KG1 (cell line): ENCODE data around the gene SPATA17.
"Not testable (repeated sequence)": the region's sequence is repeated elsewhere in the genome, so short reads cannot be mapped to it uniquely, and the experiment has no call there.

Source experiments
- DNase-seq: peaks from one replicate; lab custom pipeline; 2025; lab: John Stamatoyannopoulos, UW

SPATA17 gene

GRCh38 chr1:217630711-217631591 lies at the start of gene SPATA17, which contains the start of gene GPATCH2:
Gene SPATA17, plus strand, starts transcription at chr1:217631344. Its CDS starts 35 bp downstream, at chr1:217631379.
Gene GPATCH2, minus strand, starts transcription at chr1:217631090. Its CDS starts 119 bp downstream, at chr1:217630971.
- peak; percentile 72 for DNase-seq

- not testable (repeated sequence) for DNase-seq
Measured at GRCh38 chr1:217584286-217584811, 46.8 kb upstream of the SPATA17 start.

GRCh38 chr1:217585577-217585976 lies 45.6 kb upstream of the SPATA17 start:
- DNase-seq, result no peak

- no peak for DNase-seq
Measured at GRCh38 chr1:217586586-217586985, 44.6 kb upstream of the SPATA17 start.

- no peak for DNase-seq
Measured at GRCh38 chr1:217590598-217590997, 40.5 kb upstream of the SPATA17 start.

- no peak for DNase-seq
Measured at GRCh38 chr1:217599154-217599553, 32.0 kb upstream of the SPATA17 start.

- no peak for DNase-seq
Measured at GRCh38 chr1:217602380-217602779, 28.8 kb upstream of the SPATA17 start.

GRCh38 chr1:217605390-217605789 lies 25.8 kb upstream of the SPATA17 start:
- no peak for DNase-seq

- no peak for DNase-seq
Measured at GRCh38 chr1:217614200-217614712, 16.9 kb upstream of the SPATA17 start.

- DNase-seq, result no peak
Measured at GRCh38 chr1:217617126-217617525, 14.0 kb upstream of the SPATA17 start.

GRCh38 chr1:217620814-217621213 lies 10.3 kb upstream of the SPATA17 start:
- DNase-seq, result no peak

GRCh38 chr1:217622042-217622441 lies 9.1 kb upstream of the SPATA17 start:
- no peak for DNase-seq

- no peak for DNase-seq
Measured at GRCh38 chr1:217626321-217626720, 4.8 kb upstream of the SPATA17 start.

GRCh38 chr1:217627431-217627830 lies 3.7 kb upstream of the SPATA17 start:
- no peak for DNase-seq

GRCh38 chr1:217642455-217642854 lies 11.3 kb downstream of the SPATA17 start:
- no peak for DNase-seq

GRCh38 chr1:217647791-217648190 lies 16.6 kb downstream of the SPATA17 start:
- no peak for DNase-seq

GRCh38 chr1:217650674-217651073 lies 19.5 kb downstream of the SPATA17 start:
- no peak for DNase-seq

- no peak for DNase-seq
Measured at GRCh38 chr1:217660353-217661062, 29.4 kb downstream of the SPATA17 start.

GRCh38 chr1:217661407-217661806 lies 30.3 kb downstream of the SPATA17 start:
- DNase-seq, result no peak

GRCh38 chr1:217668351-217668940 lies 37.3 kb downstream of the SPATA17 start:
- no peak for DNase-seq

- no peak for DNase-seq
Measured at GRCh38 chr1:217673387-217673786, 42.2 kb downstream of the SPATA17 start.
